Measurements from ENCODE around the gene RGS2.

The RGS2 gene

DNA sequence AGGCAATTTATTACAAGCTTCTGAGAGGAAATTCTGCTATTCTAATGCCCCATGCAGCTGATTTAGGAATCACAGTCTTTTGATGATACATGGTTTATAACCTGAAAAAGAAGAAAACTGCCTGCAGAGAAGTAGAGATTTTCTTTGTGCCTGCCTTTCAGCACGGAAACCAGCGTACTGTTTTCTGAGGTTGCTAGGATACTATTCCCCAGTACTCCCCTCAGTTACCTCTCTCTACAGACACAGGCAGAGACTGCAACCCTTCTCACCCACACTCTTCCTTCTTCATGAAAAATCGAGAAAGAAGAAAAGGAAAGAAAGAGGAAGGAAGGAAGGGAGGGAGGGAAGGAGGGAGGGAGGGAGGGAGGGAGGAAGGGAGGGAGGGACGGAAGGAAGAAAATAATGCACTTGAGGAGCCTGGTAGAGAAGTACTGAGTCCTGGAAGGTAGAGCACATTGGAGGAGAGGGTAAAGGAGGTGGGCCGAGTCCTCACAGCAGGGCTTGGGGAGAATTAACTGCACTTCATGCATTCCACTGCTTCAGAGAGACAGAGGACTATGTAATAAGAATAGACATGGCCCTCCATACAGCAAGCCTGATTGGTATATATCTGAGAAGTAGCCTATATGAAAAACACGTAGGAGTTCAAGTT is 21.9 kb downstream of the RGS2 start:
- no peak for DNase-seq

DNA sequence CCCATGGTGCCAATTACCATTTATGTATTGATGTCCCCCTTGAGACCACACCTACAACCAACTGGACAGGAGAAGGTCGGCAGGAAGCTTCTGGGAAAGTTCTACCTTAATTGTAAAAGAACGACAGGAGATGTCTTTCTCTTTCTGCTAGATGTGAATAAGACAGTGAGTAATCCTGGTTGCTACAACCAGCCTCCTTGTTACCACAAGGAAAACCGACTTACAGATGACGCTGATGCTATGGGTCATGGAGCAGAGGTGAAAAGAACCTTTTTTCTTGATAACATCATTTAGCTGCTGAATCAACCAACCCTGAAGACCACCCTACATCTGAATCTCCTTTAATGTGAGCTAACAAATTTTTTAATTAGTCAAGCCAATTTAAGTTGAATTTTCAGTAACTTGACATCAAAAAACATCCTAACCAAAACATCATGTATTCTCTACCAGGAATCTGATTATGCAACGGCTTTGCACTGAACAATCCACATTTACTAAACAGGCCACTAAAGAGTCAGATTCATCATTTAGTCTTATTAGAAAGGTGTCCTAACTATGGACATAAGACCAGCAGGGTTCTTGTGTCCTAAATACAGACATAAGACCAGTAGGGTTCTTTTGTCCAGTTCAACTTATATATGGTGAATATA is 23.0 kb downstream of the RGS2 start:
- DNase-seq, result no peak

GRCh38 chr1:192832492-192832891 is 23.7 kb downstream of the RGS2 start:
- DNase-seq, result no peak

- no peak for DNase-seq
Measured at GRCh38 chr1:192835116-192835515, 26.3 kb downstream of the RGS2 start.

DNA sequence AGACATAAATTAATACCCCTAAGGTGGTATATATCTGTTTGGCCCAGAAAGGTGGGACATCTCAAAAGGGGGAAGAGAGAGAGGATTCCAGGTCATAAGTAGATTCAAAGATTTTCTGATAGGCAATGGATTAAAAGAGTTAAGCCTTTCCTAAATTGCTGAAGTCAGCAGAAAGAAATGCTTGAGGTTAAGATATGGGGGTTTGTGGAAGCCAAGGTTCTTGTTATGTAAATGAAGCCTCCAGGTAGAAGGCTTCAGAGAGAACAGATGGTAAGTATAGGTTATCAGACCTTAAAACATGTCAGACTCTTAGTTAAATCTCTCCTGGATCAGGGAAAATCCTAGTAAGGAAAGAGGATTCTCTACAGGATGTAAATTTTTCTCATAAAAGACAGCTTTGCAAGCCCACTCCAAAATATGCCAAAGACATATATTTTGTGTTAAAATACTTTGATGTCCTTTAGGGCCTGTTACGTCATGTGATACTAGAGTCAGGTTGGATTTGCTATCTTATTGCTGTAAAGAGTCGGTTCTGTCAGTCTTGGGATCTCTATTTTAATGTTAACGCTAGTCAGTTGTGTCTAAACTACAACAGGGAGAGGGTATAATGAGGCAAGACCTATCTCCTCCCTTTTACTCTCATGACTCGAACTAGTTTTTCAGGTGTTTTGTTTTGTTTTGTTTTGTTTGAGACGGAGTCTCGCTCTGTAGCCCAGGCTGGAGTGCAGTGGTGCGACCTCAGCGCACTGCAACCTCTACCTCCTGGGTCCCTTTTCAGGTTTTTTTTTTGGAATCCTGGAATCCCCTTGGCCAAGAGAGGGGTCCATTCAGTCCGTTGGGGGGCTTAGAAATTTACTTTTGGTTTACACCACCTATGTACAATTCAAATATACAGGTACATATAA is 30.6 kb downstream of the RGS2 start:
- no peak for DNase-seq

GRCh38 chr1:192844360-192844759 is 35.5 kb downstream of the RGS2 start:
- DNase-seq, result no peak

DNA sequence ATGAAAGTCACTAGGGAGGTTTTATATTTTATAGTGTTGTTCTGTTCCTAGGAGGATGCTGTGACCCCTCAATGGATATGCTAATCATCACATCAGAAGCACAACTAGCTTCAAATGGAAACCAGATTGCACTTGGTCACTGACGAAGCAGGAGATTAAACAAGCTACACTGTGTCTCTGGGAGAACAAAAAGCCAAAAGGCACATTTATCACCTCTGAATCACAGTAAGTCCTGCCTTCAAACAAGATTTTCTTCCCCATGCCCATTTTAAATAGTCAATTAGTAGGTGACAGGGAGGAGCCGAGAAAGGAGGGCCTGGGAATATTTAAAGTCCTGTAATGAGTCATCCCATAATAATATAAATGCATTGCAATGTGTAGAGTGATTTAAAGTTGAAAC is 38.1 kb downstream of the RGS2 start:
- no peak for DNase-seq

DNA sequence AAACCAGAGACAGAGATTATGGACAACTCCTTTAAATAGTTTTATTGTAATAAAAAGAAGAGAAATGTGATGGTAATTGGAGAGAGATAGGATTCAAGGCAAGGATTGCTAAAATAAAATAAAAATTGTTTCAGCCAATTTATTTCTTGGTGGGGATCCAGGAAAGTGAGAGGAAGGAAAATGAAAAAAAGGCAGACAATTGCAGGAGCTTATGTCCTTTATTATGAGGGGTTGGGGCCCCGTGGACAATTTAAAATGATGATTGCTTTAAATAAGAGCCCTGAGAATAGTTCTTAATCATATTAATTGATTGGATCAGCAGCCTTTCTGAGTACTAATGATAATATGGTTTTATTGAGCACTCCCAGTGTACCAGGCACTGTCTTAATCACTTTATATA is 40.2 kb downstream of the RGS2 start:
- no peak for DNase-seq

GRCh38 chr1:192849442-192849841 is 40.6 kb downstream of the RGS2 start:
- DNase-seq, result no peak

DNA sequence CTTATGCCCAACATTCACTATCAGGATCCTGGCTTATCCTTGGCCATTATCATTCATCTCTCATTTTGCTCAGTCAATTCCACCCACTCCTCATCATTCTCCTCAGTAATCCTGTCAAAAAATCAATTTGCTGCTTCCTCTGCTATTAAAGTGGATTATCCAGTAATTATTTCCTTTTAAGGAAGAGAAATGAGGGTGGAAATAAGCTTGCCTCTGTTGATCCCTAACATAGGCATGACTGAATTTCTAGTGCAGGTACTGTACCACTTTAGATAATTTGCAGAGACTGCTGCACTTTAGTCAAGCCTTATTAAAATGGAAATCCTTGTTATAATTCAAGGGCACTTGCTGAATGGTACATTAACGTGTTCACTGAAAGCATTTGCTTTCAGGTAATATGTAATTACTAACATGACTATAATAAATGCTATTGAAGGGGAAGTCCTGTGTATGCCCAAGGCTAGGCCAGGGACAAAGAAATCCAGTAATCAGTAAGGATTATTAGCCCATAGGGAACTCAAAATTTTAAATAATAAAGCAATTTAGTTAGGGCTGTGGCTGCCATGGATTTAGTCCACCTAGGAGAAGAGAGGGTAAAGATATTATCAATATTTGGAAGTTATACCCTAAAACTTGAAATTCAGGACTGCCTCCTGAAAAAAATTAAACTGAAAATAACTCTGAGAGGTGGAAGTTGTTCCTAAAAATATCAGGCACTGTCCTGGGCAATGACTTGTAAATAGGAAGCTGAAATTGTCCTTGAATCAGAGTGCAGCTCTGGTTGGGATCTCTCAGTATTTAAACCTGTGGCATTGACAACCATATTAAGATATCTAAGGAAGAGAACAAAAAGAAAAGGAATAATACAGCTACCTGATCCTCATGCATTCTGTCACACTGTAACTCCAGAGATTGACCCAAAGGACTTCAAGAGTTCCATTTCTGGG is 43.4 kb downstream of the RGS2 start:
- DNase-seq, result no peak

DNA sequence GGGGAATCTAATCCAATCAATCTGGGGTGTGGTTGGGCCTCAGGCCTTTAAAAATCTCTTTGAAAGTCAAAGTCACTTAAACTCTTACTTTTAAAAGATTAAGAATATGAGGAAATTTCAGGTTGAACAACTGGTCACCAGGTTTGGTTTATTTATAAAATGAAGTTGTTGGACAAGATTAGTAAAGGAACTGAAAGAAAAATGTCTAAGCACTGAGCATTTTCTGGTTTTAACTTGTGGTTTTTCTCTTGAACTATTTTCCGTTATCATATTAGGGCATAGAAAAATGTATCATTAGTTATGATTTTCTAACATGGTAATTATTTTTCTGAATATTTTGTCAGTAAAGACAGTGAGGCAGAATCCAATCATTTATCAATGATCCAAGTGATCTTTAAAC is 49.6 kb downstream of the RGS2 start:
- no peak for DNase-seq

DNA sequence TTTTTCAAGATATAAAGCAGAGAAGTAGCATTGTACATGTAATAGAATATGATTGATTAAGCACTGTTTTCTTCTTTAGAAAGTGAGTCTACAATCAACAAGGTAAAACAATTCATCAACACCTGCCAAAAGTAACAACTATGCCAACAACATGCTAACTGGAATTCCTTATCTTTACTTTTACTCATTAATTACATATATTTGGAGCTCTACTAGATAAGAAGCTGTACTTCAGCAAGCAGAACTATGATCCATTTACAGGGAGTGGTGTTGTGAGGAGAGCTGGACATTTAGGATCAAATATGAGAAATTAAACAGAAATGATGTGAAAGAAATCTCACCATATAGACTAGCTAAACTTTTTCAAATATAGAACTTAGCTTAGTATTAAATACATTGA is 51.0 kb downstream of the RGS2 start:
- DNase-seq, result no peak

DNA sequence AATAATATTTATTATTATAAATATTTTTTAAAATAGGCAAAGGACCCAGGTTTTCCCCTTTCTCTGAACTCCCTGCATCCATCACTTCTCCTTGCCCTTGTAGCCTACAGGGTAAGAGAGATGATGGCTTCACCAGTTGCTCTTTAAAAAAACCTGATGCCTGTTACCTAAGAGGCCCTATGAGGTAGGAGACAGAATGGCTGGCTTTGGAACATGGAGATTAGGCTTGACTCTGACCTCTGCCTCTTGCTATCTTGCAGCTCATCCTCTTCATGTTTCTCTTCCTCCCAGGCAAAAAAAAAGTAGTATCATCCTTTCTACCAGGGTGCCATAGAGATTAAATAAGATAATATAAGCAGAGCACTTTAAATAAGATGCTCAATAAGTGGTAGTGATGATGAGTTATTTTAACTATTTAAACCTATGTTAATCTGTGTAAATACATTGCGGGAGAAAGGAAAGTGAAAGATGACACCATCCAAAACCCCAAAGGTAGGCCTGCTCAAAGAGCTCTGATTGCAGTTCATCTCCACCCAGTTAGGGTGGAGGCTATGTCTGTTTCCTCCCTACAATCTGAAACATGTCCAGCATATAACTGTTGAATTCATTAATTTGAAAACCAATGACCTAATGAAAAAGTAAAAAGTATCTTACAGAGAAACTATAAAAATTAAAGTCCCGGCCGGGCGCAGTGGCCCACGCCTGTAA is 51.8 kb downstream of the RGS2 start:
- no peak for DNase-seq

DNA sequence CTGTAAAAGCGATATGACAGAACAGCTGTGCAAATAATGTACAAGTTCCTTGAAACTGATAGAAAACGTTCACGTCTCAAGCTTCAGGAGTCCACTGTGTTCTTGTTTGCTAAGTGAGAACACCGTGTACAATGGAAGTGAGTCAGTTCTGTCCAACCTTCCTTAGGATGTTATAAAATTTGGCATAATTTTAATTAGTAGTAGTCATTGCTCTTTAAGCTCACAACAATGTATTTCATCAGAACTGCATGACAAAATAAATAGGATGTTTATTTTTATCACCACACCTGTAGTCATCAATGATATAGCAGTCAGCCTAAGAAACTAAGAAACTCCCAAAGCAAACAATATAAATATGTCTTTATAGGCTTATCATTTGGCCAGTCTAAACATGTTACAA is 53.0 kb downstream of the RGS2 start:
- no peak for DNase-seq
